SIG-M5 treated with dmso at 0.1 percent for 504 hours (cell line): ENCODE data around the gene PGM1.
"Not testable (repeated sequence)": the region's sequence is repeated elsewhere in the genome, so short reads cannot be mapped to it uniquely, and the experiment has no call there.

Source experiments
- DNase-seq: peaks from one replicate; lab custom pipeline; 2025; ENCODE audit not compliant: unreplicated experiment; lab: John Stamatoyannopoulos, UW

Gene PGM1

DNA sequence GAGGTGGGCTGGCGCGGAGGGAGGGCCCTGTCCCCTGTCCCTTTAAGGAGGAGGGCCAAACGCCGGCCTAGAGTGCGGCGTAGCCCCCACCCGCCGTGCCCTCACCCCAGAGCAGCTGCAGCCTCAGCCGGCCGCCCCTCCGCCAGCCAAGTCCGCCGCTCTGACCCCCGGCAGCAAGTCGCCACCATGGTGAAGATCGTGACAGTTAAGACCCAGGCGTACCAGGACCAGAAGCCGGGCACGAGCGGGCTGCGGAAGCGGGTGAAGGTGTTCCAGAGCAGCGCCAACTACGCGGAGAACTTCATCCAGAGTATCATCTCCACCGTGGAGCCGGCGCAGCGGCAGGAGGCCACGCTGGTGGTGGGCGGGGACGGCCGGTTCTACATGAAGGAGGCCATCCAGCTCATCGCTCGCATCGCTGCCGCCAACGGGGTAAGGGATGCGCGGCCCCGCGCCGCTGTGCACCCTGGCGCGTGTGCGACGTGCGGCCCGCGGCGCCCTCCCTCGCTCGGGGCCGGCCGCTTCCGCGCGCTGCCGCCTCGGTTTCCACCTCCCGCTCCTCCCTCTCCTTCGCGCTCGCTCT is at the start of gene PGM1:
Gene PGM1, plus strand, starts transcription at position 109 of the 583 bp plus-strand sequence. Its CDS starts 78 bp downstream, at position 187.
- DNase-seq = peak; percentile 34

DNA sequence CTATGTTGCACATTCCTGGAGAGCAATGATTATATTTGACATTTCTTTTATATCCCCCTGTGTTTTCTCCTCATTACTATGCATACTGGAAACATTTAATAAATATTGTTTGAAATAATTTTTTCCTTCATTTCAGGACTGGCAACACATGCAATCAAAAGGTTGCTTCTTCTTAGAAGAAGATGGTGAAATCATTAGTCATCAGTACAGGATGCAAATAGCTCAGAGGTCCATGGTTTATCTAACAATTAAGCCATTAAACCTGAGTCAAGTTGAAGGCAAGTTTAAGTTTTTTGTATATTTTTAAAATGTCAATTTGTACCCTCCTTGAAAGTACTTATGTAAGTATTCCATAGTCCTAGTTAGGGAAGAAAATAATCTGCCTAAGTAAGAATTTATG is 47.4 kb upstream of the PGM1 start:
- DNase-seq = peak; percentile 6

DNA sequence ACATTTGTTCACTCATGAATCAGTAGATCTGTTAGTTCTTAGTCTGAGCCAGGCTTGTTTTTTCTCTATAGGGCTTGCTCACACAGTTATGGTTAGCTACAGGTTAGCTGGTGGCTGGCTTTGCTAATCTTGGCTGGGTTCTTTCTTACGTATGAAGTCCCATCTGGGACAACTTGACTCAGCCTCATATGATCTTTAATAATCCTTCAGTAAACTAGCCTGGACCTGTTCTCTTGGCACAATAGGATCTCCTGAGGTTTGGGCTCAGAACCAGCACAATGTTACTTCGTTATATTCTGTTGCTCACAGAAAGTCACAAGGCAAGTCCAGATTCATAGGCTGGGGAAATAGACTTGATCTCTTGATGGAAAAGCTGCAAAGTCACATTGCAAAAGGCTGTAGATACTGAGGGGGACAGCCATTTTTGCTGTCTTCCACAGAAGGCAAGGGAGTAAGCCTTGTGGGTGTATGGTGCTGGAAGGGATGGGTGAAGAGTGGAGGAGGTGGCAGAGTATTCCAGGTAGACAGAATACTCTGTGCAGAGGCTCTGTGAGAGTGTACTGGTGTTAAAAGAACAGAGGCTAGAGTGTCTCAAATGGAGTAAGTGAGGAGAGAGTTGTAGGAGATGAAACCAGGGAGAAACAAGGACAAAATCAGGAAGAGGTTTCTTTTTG is 45.5 kb upstream of the PGM1 start:
- DNase-seq = no peak

DNA sequence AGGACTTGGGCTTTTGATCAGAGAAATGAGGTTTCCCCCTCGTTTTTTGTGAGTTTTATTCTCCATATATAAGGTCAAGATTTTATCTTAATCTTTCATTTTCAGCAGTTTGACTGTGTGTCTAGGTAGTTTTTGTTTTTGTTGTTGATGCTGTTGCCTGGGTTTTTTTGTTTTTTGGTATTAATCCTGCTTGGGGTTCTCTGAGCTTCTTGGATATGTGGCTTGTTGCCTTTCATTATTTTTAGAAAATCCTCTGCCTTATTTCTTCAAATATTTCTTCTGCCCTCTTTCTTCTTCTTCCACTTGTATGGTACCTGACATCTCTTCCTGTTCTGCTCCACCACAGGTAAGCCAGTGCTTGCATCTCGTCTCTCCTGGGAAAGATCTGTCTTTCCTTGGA is 44.9 kb upstream of the PGM1 start:
- DNase-seq = no peak

DNA sequence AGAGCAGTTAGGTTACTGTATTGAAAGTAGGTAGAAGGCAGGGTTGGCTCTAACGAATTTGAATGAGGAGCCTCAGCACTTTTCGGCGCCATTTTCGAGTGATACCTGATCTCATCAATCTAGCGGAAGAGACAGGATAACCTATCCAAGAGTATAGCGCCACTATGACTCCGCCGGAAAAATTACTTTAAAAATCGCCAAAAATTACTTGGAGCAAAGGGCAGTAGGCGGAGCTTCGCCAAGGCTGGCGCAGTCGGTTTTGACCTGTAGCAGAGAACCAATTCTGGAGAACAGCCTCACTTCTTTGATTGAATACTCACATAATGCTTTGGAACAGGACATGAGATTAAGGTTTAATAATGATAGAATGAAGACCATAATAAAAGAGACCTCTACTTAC is 44.3 kb upstream of the PGM1 start:
- DNase-seq = no peak

DNA sequence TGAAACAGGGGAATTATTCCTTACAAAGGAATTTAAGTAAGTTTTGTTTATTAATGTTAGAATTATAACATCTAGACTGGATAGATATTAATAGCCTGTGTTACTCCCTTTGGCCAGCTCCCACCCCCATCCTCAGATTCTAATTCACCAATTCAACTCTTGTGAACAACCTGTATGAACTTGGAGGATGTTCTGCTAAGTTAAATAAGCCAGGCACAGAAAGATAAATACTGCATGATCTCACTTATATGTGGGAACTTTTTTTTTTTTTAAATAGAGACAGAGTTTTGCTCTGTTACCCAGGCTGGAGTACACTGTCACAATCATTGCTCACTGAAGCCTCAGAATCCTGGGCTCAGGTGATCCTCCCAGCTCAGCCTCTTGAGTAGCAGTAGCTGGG is 37.7 kb upstream of the PGM1 start:
- DNase-seq = no peak

DNA sequence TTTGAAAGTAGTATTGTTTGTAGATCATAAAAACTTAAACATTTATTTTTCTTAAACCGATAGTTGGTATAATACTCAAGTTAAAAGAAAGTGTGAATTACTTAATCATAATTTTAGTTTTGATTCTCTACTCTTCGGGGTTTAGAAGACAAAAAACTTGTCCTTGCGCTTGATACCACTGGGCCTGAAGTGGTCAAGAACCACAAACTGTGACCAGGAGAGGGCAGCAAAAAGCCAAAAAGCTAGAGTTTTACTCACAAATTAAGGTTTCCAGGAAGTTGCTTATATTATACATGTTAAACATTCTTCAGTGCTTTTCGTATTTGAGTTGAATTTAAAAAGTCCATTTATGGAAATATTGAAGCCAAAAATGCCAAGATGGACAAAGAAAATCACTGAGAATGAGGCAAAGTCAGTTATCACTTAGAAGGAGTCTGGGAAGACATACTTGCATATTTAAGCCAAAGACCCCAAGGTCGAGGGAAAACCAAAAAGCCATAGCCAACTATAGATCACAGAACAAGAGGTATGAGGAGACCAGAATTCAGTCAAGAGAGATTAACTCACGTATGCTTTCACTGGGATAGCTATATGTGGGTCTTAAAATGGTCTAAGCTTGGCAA is 35.7 kb upstream of the PGM1 start:
- no peak for DNase-seq

DNA sequence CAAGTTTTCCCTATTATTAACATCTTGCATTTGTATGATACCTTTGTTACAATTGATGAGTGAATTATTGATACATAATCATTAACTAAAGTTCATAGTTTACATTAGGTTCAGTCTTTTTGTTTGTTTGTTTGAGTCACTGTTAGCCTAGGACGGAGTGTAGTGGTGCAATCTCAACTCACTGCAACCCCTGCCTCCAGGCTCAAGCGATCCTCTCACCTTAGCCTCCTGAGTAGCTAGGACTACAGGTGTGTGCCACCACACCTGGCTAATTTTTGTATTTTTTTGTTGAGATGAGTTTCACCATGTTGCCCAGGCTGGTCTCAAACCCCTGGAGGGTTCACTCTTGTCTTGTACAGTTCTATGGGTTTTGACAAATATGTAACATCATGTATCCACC is 33.9 kb upstream of the PGM1 start:
- no peak for DNase-seq

DNA sequence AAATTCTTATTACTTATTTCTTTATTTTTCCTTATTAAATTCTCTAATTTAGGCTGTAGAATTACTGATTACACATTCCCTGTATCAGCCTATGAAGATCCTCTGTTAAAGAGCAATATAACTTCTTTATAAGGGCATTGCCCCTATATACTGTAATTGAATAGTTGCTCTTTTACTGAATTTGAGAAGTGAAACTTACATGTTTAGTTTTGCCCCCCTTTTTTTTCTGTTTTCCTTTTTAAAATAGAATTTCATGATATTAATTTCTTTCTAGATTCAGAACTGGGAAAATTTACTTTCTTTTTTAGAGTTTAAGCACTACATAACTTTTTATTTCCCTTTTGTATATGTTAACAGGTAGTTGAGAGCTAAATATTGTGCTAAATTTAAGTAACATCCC is 29.5 kb upstream of the PGM1 start:
- DNase-seq = no peak

DNA sequence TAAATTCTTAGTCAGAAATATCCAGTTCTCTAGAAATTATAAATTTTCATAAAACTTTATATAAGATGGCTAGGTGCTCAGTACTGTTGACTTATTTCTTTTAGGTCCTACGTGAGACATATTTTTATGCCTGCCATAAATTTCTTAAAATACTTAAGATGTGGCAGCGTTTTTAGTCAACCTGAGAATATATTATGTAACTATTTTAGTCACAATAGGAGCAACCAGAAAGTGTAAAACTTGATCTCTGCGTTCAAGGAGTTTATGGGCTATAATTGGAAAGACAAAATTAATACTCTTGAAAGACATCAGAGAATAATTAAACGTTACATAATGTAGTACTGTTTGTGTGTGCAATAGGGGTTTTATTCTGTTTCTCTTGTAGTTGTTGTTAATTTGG is 24.1 kb upstream of the PGM1 start:
- no peak for DNase-seq

DNA sequence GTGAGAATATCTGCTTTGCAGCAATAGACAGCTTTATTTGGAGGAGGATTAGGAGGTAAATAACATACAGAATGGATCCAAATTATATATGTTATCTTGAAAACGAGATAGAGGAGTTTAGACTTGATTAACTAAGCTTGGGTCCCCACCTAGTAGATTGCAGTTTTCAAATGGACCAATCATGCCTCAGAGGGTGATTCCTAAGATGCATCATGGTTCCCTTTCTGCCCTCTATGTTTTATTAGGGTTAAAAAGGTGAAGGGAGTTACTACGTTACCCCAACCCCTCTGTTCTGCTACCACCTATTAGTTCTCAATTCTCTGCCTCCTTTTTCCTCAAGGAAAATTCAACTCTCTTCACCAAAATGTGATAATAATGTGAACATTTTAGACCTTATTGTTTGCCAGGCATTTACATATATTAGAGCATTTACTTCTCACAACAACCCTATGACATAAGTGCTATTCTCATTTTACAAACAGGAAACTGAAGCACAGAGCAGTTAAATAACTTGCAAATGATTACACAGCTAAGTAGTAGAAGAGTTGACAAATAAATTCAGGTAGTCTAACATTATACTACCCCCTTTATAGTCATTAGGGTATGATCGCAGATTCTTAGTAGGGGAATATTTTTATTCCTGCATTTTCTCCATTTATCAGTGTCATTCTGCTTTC is 23.4 kb upstream of the PGM1 start:
- DNase-seq = no peak

DNA sequence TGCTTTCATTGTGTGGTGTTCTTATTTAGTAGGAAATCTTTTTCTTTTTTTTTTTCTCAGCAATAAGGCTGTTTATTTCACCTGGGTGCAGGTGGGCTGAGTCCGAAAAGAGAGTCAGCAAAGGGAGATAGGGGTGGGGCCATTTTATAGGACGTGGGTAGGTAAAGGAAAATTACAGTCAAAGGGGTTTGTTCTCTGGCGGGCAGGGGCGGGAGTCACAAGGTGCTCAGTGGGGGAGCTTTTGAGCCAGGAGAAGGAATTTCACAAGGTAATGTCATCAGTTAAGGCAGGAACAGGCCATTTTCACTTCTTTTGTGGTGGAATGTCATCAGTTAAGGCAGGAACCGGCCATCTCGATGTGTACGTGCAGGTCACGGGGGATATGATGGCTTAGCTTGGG is 20.5 kb upstream of the PGM1 start:
- DNase-seq = not testable (repeated sequence)

DNA sequence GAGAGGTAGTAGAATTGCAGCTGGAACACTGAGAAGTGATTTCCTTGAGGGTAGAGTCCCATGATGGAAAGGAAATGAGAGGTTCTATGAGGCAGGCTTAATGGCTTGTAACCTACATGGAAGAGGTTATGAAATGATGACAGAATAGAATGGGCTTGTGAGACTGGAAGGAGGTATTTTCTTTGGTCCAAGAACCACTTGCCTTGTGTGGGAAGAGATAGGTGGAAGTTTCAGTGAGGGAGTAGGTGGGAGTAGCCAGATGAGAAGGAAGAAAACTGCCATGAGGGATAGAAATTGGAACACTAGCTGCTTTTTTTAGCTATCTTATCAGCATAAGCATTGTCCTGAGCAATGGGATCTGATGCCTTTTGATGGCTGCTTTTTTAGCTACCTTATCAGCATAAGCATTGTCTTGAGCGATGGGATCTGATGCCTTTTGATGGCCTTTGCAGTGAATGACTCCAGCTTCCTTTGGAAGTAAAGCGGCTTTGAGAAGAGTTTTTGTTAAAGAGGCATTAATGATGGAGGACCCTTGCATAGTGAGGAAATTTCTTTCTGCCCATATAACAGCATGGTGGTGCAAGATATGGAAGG is 18.9 kb upstream of the PGM1 start:
- not testable (repeated sequence) for DNase-seq

DNA sequence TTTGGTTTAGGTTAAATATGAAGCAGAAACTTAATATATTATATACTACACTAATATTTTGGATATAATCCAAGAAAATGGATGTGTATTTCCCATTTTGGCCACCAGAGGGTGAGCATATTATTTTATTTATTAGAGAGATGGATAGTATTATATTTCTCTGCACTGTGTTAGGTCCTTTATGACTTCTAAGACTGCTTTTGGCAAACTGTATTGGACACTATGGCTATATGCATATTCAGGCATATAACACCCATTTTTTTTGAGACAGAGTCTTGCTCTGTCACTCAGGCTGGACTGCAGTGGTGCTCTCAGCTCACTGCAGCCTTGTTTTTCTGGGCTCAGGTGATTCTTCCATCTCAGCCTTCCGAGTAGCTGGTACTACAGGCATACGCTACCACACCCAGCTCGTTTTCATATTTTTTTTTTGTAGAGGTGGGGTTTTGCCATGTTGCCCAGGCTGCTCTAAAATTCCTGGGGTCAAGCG is 17.8 kb upstream of the PGM1 start:
- DNase-seq = no peak

DNA sequence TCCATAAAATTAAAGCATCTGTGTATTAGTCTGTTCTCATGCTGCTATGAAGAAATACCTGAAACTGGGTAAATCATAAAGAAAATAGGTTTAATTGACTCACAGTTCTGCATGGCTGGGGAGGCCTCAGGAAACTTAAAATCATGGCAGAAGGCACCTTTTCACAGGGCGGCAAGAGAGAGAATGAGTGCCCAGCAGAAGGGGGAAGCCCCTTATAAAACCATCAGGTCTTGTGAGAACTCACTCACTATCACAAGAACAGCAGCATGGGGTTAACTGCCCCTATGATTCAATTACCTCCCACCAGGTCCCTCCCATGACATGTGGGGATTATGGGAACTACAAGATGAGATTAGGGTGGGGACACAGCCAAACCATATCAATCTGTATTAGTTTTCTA is 6.9 kb upstream of the PGM1 start:
- DNase-seq = not testable (repeated sequence)

DNA sequence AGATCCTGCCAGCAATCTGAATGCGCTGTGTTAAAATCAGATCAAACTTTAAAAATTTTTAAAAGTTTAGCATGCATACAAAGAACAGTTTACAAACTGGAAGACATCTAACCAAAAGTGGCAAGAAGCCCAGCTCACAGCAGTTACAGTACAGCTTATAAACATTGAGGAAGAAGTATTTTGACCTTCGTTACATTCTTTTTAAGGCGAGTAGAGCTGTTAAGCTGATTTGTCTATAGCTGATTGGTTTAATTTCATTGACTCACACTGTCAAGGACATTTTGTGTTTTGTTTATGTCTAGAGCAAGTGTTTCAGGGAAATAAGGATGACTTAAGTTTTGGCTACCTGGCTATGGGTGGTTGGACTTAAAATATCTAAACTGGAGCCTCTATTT is 3.0 kb upstream of the PGM1 start:
- no peak for DNase-seq

DNA sequence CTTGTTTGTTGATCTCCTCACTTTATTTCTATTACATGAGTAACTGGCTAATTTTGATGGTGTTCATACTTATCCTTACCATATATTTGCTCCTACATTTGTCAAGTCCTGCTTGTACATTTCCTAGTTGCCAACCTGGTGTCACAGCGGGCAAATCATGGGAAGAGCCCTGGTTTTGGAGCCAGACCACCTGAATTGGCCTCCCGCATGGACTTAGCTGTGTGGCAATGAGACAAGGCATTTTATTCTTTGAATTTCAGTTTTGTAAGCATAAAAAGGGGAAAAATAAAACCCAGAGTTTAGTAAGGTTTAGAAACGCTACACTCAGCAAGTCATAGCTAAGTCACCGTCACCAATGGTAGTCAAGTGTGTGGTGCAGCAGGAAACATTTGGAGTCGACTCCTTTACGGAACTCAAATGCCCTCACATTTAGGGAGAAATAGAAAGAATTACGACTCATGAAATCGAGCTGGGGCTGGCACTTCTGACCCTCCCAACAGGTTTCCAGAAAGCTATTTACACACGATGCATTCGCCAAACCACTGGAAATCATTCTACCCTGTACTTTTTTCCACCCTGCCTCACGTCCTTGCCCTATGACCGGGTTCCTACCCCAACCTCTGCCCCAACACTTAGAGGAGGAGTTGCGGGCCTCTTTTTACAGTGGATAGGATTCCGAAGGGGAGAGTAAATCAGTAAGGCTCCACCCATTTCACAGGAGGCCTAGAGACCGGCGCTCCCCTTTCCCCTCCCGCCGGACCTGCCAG is 492 bp upstream of the PGM1 start:
- DNase-seq = no peak

DNA sequence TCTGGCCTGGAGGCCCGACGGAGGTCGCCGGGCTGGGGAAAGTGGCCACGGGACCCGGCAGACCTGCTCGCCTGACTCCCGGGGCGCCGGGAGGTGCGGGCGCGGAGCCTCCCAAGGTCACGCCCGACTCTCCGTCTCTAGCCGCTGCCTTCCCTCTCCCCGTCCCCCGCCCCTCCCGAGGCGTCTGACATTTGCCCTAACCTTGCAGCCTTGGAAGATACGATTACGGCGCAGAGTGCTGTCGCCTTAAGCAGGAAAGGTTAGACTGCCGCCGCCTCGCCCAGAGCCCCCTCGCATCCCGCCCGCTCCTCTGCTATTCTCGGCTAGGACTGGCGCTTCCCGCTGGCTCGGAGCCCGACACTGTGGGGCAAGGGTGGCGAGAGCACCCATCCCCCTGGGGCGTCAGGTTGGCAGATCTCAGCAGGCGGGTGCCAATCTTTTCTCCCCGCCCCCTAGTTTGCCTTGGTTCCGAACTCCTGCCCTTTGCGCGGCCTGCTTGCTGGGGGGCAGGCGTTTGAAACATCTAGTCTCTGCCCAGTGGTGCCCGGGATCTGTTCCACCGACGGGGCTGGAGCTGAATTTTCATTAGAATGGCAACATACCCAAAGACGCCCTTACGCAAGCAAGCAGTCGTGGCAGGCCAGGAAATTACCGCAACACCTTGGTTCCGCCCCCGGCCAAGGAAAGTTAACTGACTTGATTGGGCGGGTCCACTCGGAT is 835 bp downstream of the PGM1 start:
- peak; percentile 79 for DNase-seq

DNA sequence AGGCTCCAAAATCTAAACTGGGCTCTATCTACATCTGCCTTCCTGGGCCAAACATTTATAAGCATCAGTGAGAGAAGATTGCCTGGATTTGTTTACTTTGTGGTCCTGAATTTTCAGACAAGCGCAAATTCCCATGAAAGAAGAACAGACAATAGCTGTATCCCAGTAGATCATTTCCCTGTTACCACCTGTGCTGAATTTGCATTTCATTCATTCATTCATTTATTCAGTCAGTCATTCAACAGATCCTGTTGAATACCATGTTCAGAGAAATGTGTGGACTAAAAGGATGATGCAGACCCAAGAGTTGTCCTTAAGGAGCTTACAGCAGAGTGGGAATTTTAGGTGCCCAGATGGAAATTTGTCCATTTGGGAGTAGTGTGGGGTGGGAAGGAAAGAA is 2.2 kb downstream of the PGM1 start:
- no peak for DNase-seq

DNA sequence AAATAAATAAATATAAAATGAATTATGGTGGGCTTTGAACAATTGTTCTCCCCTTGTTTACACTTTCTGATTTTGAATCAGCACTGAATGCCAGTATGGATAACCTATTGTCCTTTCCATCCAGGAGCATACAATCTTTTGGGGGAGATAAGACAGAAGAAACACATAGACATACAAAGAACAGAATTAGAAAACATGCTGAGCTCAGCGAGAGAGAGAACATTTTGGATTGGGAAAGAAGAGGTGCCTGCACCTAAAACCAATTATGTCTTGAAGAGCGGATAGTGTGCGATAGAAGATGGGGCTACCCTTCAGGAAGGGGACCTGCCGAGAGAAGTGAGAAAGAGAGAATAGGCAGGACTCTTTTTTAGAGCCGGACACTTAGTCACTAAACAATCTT is 6.6 kb downstream of the PGM1 start:
- no peak for DNase-seq
